WTC11 (cell line): ENCODE data around the gene LACTBL1.

Experiments
- ATF1 ChIP-seq: sonication (generic); formaldehyde crosslinking; IDR thresholded peaks from 2 replicates; pipeline ENCODE4 v1.8.1; 2023; ENCODE audit warnings: mild to moderate bottlenecking, moderate library complexity, missing genetic modification reagents
- CREB1 ChIP-seq: sonication (generic); formaldehyde crosslinking; IDR thresholded peaks from 2 replicates; pipeline ENCODE4 v1.8.0; 2023; ENCODE audit warnings: mild to moderate bottlenecking, missing genetic modification reagents
- ZNF138 ChIP-seq: sonication (generic); formaldehyde crosslinking; conservative IDR thresholded peaks from 2 replicates; pipeline ENCODE4 v1.8.1; 2022; ENCODE audit warnings: mild to moderate bottlenecking, moderate library complexity, missing genetic modification reagents
- TF ChIP-seq, protein P1 (sequence below): sonication (generic); formaldehyde crosslinking; IDR thresholded peaks from 2 replicates; pipeline ENCODE4 v1.8.1; 2023; ENCODE audit warnings: mild to moderate bottlenecking, missing genetic modification reagents
- TF ChIP-seq, protein P2 (sequence below): fragments of 200-600 bp; IDR thresholded peaks from 2 replicates; pipeline ENCODE4 v1.8.0; 2022; ENCODE audit warnings: antibody characterized with exemption
- TF ChIP-seq, protein P3 (sequence below): sonication (generic); formaldehyde crosslinking; conservative IDR thresholded peaks from 2 replicates; pipeline ENCODE4 v1.8.1; 2022; ENCODE audit warnings: mild to moderate bottlenecking, missing genetic modification reagents
- TF ChIP-seq, protein P4 (sequence below): sonication (generic); formaldehyde crosslinking; IDR thresholded peaks from 2 replicates; pipeline ENCODE4 v1.8.0; 2022; ENCODE audit warnings: mild to moderate bottlenecking, missing genetic modification reagents
- TF ChIP-seq, protein P5 (sequence below): sonication (generic); formaldehyde crosslinking; IDR thresholded peaks from 2 replicates; pipeline ENCODE4 v1.8.1; 2023; ENCODE audit warnings: mild to moderate bottlenecking, missing genetic modification reagents, moderate library complexity

DNA sequence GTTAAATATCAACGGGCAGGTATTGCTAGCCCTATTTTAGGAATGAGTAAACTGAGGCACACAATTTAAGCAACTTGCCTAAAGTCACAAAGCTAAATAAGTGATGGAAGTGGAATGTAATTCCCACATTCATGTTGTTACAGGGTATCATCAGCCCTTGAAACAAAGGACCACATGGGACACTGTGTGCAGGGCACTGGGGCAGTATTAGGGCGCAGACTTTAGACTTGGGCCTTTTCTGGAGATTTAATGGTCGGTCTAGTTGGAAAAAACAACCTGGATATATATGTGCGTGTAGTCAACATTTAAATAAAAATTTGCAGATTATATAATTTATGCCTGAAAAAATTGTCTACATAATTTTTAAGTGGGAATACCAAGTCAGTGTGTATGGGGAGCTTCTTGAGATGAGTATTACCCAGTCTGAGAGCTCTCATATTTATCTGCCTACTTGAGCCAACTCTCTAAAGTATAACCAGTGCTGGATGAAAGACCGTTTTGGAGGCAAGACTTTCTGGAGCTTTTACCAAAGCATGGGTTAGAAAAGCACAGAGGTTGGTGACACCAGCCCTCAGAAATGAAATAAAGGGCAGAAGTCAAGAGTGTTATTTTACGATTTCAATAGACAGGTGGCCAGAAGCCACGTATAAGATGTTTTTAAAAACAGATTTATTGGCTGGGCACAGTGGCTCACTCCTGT is 48.2 kb upstream of the LACTBL1 start:
- TF ChIP-seq, protein P1, sequence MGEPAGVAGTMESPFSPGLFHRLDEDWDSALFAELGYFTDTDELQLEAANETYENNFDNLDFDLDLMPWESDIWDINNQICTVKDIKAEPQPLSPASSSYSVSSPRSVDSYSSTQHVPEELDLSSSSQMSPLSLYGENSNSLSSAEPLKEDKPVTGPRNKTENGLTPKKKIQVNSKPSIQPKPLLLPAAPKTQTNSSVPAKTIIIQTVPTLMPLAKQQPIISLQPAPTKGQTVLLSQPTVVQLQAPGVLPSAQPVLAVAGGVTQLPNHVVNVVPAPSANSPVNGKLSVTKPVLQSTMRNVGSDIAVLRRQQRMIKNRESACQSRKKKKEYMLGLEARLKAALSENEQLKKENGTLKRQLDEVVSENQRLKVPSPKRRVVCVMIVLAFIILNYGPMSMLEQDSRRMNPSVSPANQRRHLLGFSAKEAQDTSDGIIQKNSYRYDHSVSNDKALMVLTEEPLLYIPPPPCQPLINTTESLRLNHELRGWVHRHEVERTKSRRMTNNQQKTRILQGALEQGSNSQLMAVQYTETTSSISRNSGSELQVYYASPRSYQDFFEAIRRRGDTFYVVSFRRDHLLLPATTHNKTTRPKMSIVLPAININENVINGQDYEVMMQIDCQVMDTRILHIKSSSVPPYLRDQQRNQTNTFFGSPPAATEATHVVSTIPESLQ (CRISPR knock-in tag): no peak
- no peak for TF ChIP-seq ZNF138 (CRISPR knock-in tag)
- TF ChIP-seq CREB1 (CRISPR knock-in tag): no peak
- TF ChIP-seq, protein P2, sequence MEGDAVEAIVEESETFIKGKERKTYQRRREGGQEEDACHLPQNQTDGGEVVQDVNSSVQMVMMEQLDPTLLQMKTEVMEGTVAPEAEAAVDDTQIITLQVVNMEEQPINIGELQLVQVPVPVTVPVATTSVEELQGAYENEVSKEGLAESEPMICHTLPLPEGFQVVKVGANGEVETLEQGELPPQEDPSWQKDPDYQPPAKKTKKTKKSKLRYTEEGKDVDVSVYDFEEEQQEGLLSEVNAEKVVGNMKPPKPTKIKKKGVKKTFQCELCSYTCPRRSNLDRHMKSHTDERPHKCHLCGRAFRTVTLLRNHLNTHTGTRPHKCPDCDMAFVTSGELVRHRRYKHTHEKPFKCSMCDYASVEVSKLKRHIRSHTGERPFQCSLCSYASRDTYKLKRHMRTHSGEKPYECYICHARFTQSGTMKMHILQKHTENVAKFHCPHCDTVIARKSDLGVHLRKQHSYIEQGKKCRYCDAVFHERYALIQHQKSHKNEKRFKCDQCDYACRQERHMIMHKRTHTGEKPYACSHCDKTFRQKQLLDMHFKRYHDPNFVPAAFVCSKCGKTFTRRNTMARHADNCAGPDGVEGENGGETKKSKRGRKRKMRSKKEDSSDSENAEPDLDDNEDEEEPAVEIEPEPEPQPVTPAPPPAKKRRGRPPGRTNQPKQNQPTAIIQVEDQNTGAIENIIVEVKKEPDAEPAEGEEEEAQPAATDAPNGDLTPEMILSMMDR: no peak
- TF ChIP-seq, protein P3, sequence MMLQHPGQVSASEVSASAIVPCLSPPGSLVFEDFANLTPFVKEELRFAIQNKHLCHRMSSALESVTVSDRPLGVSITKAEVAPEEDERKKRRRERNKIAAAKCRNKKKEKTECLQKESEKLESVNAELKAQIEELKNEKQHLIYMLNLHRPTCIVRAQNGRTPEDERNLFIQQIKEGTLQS (CRISPR knock-in tag): no peak
- TF ChIP-seq, protein P4, sequence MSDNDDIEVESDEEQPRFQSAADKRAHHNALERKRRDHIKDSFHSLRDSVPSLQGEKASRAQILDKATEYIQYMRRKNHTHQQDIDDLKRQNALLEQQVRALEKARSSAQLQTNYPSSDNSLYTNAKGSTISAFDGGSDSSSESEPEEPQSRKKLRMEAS (CRISPR knock-in tag): 0 out of 2 replicates have a peak, but pooled peaks have one; percentile 39
- TF ChIP-seq, protein P5, sequence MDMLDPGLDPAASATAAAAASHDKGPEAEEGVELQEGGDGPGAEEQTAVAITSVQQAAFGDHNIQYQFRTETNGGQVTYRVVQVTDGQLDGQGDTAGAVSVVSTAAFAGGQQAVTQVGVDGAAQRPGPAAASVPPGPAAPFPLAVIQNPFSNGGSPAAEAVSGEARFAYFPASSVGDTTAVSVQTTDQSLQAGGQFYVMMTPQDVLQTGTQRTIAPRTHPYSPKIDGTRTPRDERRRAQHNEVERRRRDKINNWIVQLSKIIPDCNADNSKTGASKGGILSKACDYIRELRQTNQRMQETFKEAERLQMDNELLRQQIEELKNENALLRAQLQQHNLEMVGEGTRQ (CRISPR knock-in tag): no peak
- no peak for TF ChIP-seq ATF1 (CRISPR knock-in tag)
